OCI-LY1 (cell line): ENCODE measurements around the gene ATP5F1B.

Experiments
- CTCF ChIP-seq: fragments of 200-600 bp; sonication (generic), shearing (Covaris generic); IDR thresholded peaks from 2 replicates; pipeline ENCODE4 v1.5.1; 2017; ENCODE audit warnings: mild to moderate bottlenecking, antibody characterized with exemption, low read length, moderate library complexity, mixed read lengths
- EZH2 ChIP-seq: fragments of 200-600 bp; sonication (generic), shearing (Covaris generic); IDR thresholded peaks from 2 replicates; pipeline ENCODE4 v1.8.0; 2017; ENCODE audit warnings: borderline replicate concordance, mixed run types, mild to moderate bottlenecking, antibody characterized with exemption, low read length, moderate library complexity, mixed read lengths

- no peak for TF ChIP-seq CTCF
- TF ChIP-seq EZH2 = no peak
Measured at GRCh38 chr12:56694161-56694560, 48.4 kb upstream of the ATP5F1B start.
